ENCODE data around the gene ZEB1. TPM values are rescaled to one million over a fixed set of nuclear protein-coding genes. Genes with fewer than 3 reads are reported as not detected.

The ZEB1 gene
- total and polyA plus RNA-seq, 8 donors = 29.9 to 40.8 (median 34.4) TPM

GRCh38 chr10:31290386-31290785 lies 28.6 kb upstream of the ZEB1 start:
- H3K4me1 ChIP-seq = no peaks in the 10 kb centered on the region
- H3K27ac ChIP-seq = no peak overlapping the region
- no peaks in the 10 kb centered on the region for H3K36me3 ChIP-seq
- no peak for TF ChIP-seq CTCF (IDR thresholded peaks at IDR 0.05)
- ATAC-seq (no peak), DNase-seq (no peak)
- no peaks in the 10 kb centered on the region for H3K27me3 ChIP-seq
- H3K4me3 ChIP-seq = no peak overlapping the region
- H3K9me3 ChIP-seq = no peaks in the 10 kb centered on the region
- intact Hi-C loops (cut with DNase I) = no loop called here

GRCh38 chr10:31291123-31291522 lies 27.9 kb upstream of the ZEB1 start:
- DNase-seq = no peak

GRCh38 chr10:31294558-31294957 lies 24.5 kb upstream of the ZEB1 start:
- Histone ChIP-seq H3K36me3 (no peaks in the 10 kb centered on the region), H3K27me3 (no peaks in the 10 kb centered on the region), H3K4me3 (no peak overlapping the region), H3K9me3 (no peaks in the 10 kb centered on the region), H3K4me1 (no peaks in the 10 kb centered on the region), H3K27ac (no peak overlapping the region)
- intact Hi-C loops (cut with DNase I) = no loop called here
- DNase-seq (no peak), ATAC-seq (no peak)
- no peak for TF ChIP-seq CTCF (IDR thresholded peaks at IDR 0.05)

More at GRCh38 chr10:31291123-31291522, 27.9 kb upstream of the ZEB1 start:
- no peaks in the 10 kb centered on the region for H3K36me3 ChIP-seq
- no peak overlapping the region for H3K4me3 ChIP-seq
- H3K4me1 ChIP-seq = no peaks in the 10 kb centered on the region
- no peak overlapping the region for H3K27ac ChIP-seq
- no peak for ATAC-seq
- TF ChIP-seq CTCF (IDR thresholded peaks at IDR 0.05) = no peak
- H3K9me3 ChIP-seq = no peaks in the 10 kb centered on the region
- intact Hi-C loops (cut with DNase I) = no loop called here
- H3K27me3 ChIP-seq = no peaks in the 10 kb centered on the region

- TF ChIP-seq CTCF (IDR thresholded peaks at IDR 0.05) = no peak
- ATAC-seq = no peak
Observed at GRCh38 chr10:31296754-31297153, 22.3 kb upstream of the ZEB1 start.

GRCh38 chr10:31299119-31299518 lies 19.9 kb upstream of the ZEB1 start:
- Histone ChIP-seq H3K27me3 (no peaks in the 10 kb centered on the region), H3K27ac (no peak overlapping the region), H3K4me1 (no peaks in the 10 kb centered on the region), H3K36me3 (no peaks in the 10 kb centered on the region), H3K9me3 (no peaks in the 10 kb centered on the region), H3K4me3 (no peak overlapping the region)
- ATAC-seq (no peak), DNase-seq (no peak)
- no peak for TF ChIP-seq CTCF (IDR thresholded peaks at IDR 0.05)
- intact Hi-C loops (cut with DNase I) = no loop called here

More at GRCh38 chr10:31296754-31297153, 22.3 kb upstream of the ZEB1 start:
- Histone ChIP-seq H3K36me3 (no peaks in the 10 kb centered on the region), H3K27ac (no peak overlapping the region), H3K9me3 (no peaks in the 10 kb centered on the region), H3K27me3 (no peaks in the 10 kb centered on the region), H3K4me3 (no peak overlapping the region), H3K4me1 (no peaks in the 10 kb centered on the region)
- intact Hi-C loops (cut with DNase I) = no loop called here
- DNase-seq = no peak

Data from left lung (tissue), 10 donors.